Activated CD8-positive, alpha-beta T cell treated with anti-CD3 and anti-CD28 coated beads for 36 hours (primary cell): ENCODE data around the gene TM9SF3. TPM values are rescaled to one million over a fixed set of nuclear protein-coding genes. Genes with fewer than 3 reads are reported as not detected.

ENCODE experiments used
- ATAC-seq: fragments of 200-7000 bp; cut with Tn5 transposase; one replicate; pipeline ENCODE4 v1.10.0; 2021; ENCODE audit warnings: mild to moderate bottlenecking, moderate library complexity
- CTCF ChIA-PET: fragments of 350-600 bp; sonication (Branson Sonifier 250); formaldehyde crosslinking; loops from one replicate; lab custom pipeline; 2021; ENCODE audit warnings: antibody characterized with exemption; lab: Charles Lee
- POLR2A ChIA-PET: fragments of 350-600 bp; sonication (Branson Sonifier 250); formaldehyde crosslinking; loops from one replicate; lab custom pipeline; 2021; ENCODE audit warnings: antibody characterized with exemption; lab: Charles Lee
- DNase-seq: peaks from one replicate; pipeline ENCODE4 v3.0.0-alpha.2; 2020
- H3K27ac Mint-ChIP-seq: one replicate; pipeline ENCODE4 v1.8.0; 2021; ENCODE audit warnings: mild to moderate bottlenecking, mixed read lengths
- H3K27me3 Mint-ChIP-seq: one replicate; pipeline ENCODE4 v1.8.0; 2021; ENCODE audit warnings: mixed read lengths
- H3K36me3 Mint-ChIP-seq: one replicate; pipeline ENCODE4 v1.8.0; 2021; ENCODE audit warnings: low read depth, mixed read lengths
- H3K4me1 Mint-ChIP-seq: one replicate; pipeline ENCODE4 v1.8.0; 2021; ENCODE audit warnings: low read depth, mixed read lengths
- H3K4me3 Mint-ChIP-seq: one replicate; pipeline ENCODE4 v1.8.0; 2021; ENCODE audit warnings: mild to moderate bottlenecking, moderate library complexity, mixed read lengths
- H3K9me3 Mint-ChIP-seq: one replicate; pipeline ENCODE4 v1.8.0; 2021; ENCODE audit warnings: mixed read lengths
- intact Hi-C: fragments of 100-400 bp; cut with micrococcal nuclease; formaldehyde crosslinking; loops from one replicate; pipeline ENCODE4 v1.10.0; 2022
- total RNA-seq, 2 experiments: library from RNA; stranded (reverse); gene quantifications; one replicate each; pipeline ENCODE4 v1.2.3, GENCODE V29; 2021
- TF ChIP-seq, protein P1 (sequence below): fragments of 200-600 bp; IDR thresholded peaks from one replicate; pipeline ENCODE4 v1.8.0; 2022; ENCODE audit warnings: antibody characterized with exemption, mild to moderate bottlenecking

TM9SF3 gene
- total RNA-seq, 2 experiments from 2014 or later: 66.4 to 71.1 TPM

DNA sequence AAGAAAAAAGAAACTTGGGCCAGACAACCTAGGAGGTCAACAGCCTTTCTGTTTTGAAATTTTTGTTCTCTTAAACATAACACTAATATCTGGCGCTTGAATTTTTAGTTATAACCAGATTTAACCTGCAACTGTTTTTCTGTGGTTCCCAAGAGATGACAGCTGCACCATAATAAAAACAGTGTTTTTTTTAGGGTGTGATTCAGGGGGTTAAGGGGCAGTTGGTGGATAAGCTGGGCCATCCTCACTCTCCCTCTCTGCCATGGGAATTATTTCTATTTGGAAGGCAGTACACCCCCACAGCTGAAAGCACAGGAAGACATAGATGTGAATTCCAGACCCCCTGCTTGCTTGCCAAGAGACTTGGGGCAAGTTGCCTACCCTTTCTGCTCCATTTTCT, 20.1 kb upstream of the TM9SF3 start:
- ChIA-PET CTCF (no interaction called here), POLR2A (no interaction called here)
- intact Hi-C loops: no loop called here
- no peak for ATAC-seq
- TF ChIP-seq, protein P1, sequence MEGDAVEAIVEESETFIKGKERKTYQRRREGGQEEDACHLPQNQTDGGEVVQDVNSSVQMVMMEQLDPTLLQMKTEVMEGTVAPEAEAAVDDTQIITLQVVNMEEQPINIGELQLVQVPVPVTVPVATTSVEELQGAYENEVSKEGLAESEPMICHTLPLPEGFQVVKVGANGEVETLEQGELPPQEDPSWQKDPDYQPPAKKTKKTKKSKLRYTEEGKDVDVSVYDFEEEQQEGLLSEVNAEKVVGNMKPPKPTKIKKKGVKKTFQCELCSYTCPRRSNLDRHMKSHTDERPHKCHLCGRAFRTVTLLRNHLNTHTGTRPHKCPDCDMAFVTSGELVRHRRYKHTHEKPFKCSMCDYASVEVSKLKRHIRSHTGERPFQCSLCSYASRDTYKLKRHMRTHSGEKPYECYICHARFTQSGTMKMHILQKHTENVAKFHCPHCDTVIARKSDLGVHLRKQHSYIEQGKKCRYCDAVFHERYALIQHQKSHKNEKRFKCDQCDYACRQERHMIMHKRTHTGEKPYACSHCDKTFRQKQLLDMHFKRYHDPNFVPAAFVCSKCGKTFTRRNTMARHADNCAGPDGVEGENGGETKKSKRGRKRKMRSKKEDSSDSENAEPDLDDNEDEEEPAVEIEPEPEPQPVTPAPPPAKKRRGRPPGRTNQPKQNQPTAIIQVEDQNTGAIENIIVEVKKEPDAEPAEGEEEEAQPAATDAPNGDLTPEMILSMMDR: no peak
- Mint-ChIP-seq H3K9me3 (no peaks in the 10 kb centered on the region), H3K36me3 (no peaks in the 10 kb centered on the region), H3K27ac (no peak overlapping the region), H3K27me3 (no peaks in the 10 kb centered on the region), H3K4me1 (peaks cover 9% of the 10 kb centered on the region), H3K4me3 (no peak overlapping the region)
- no peak for DNase-seq

GRCh38 chr10:96606216-96606615, 19.4 kb upstream of the TM9SF3 start:
- POLR2A ChIA-PET: no interaction called here
- H3K27ac Mint-ChIP-seq: no peak overlapping the region
- no peaks in the 10 kb centered on the region for H3K36me3 Mint-ChIP-seq
- H3K4me3 Mint-ChIP-seq: no peak overlapping the region
- H3K27me3 Mint-ChIP-seq: no peaks in the 10 kb centered on the region
- TF ChIP-seq, protein P1: no peak
- H3K9me3 Mint-ChIP-seq: no peaks in the 10 kb centered on the region
- intact Hi-C loops: no loop called here
- DNase-seq: no peak
- no peak for ATAC-seq
- peaks cover 9% of the 10 kb centered on the region for H3K4me1 Mint-ChIP-seq
- CTCF ChIA-PET: no interaction called here

DNA sequence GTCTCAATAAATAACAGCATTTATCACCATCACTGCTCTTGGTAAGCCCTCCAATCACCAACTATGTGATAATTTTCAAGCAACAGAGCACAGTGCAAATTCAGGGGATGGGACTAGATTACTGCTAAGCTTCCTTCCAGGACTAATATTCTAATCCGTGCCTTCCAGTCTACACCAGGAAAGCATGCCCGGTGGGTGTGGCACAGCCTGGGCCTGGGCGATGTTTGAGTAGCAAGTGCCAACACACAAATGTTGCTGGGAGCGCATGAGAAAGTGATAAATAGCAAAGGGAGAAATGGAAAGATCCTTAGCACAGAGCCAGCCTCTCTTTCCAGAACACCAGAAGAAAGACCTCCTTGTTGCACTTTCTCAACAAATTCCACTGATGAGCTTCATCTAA, 13.5 kb upstream of the TM9SF3 start:
- TF ChIP-seq, protein P1: no peak
- POLR2A ChIA-PET: interaction anchor here (0.5 kb wide), 1 partner anchor 41 kb away, joined by 3 read pairs; no protein-coding TSS in a partner anchor

GRCh38 chr10:96598846-96599245, 12.0 kb upstream of the TM9SF3 start:
- no peak overlapping the region for H3K4me3 Mint-ChIP-seq
- H3K4me1 Mint-ChIP-seq: no peaks in the 10 kb centered on the region
- H3K36me3 Mint-ChIP-seq: peaks cover 3% of the 10 kb centered on the region
- CTCF ChIA-PET: no interaction called here
- TF ChIP-seq, protein P1: no peak
- H3K27me3 Mint-ChIP-seq: no peaks in the 10 kb centered on the region
- intact Hi-C loops: no loop called here
- no peak for DNase-seq
- no peaks in the 10 kb centered on the region for H3K9me3 Mint-ChIP-seq
- H3K27ac Mint-ChIP-seq: no peak overlapping the region
- ATAC-seq: no peak
- POLR2A ChIA-PET: interaction anchor here (0.5 kb wide), 1 partner anchor 15 kb away, joined by 4 read pairs; no protein-coding TSS in a partner anchor

More for the DNA sequence above, 13.5 kb upstream of the TM9SF3 start:
- DNase-seq: no peak
- Mint-ChIP-seq H3K9me3 (no peaks in the 10 kb centered on the region), H3K4me3 (no peak overlapping the region), H3K27me3 (no peaks in the 10 kb centered on the region), H3K4me1 (no peaks in the 10 kb centered on the region), H3K27ac (no peak overlapping the region), H3K36me3 (no peaks in the 10 kb centered on the region)
- intact Hi-C loops: no loop called here
- CTCF ChIA-PET: no interaction called here
- ATAC-seq: no peak

DNA sequence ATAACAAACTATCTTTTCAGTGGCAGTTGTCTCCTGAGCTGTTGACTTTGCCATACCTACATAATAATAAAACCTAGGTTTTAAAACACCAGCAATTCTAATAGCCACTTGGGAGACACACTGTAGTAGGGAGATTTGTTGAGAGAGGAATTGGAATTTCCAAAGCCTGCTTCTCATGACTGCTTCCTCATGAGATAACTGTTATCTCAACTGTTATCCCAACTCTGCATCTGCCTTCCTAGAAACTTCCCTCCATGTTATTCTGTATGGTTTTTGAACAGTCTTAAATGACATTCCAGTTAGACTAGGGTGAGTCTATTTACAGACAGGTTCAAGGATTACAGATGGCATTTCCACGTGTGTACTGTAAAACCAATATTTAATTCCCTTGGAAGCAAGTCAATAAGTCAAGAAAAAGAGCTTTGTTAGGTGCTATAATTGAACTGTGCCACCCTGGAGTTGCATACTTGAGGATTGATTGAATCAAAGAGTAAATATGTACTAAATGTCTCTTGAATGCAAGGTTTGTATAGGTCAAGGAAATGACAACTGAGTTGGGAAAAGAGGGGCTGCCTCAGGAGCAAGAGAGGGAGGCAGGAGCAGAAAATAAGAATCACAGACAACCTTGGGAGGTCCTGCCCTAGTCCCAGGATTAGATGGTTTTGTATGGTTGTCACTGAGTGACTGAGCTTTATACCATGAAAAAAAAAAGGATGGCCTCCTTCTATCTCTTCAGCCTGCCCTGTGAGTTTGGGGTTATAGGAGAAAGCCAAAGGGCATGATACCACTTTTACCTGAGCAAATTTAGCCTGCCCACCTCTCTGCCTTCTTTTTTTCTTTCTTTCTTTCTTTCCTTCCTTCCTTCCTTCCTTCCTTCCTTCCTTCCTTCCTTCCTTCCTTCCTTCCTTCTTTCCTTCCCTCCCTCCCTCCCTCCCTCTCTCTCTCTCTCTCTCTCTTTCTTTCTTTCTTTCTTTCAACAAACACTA, 9.9 kb upstream of the TM9SF3 start:
- ATAC-seq: no peak
- Mint-ChIP-seq H3K9me3 (no peaks in the 10 kb centered on the region), H3K36me3 (peaks cover 3% of the 10 kb centered on the region), H3K4me1 (peaks cover 4% of the 10 kb centered on the region), H3K27ac (no peak overlapping the region), H3K4me3 (no peak overlapping the region), H3K27me3 (no peaks in the 10 kb centered on the region)
- DNase-seq: no peak
- intact Hi-C loops: no loop called here
- ChIA-PET CTCF (no interaction called here), POLR2A (no interaction called here)
- TF ChIP-seq, protein P1: no peak
